Suprapubic skin (tissue), 4 donors: Measurements from ENCODE around the gene CAMK2N2. TPM values are rescaled to one million over a fixed set of nuclear protein-coding genes. Genes with fewer than 3 reads are reported as not detected.

ENCODE experiments used
- DNase-seq, 2 donors: peaks; one replicate each; pipeline ENCODE4 v3.0.0-alpha.2; 2019; ENCODE audit warnings: low spot score in 2 of 2
- H3K27ac ChIP-seq: fragments of 200-600 bp; sonication (generic); one replicate; pipeline ENCODE4 v1.5.1; 2019
- H3K27me3 ChIP-seq: fragments of 200-600 bp; sonication (generic); one replicate; pipeline ENCODE4 v1.5.1; 2019
- H3K36me3 ChIP-seq: fragments of 200-600 bp; sonication (generic); one replicate; pipeline ENCODE4 v1.5.1; 2019
- H3K4me1 ChIP-seq: fragments of 200-600 bp; sonication (generic); one replicate; pipeline ENCODE4 v1.5.1; 2019
- H3K4me3 ChIP-seq: fragments of 200-600 bp; sonication (generic); one replicate; pipeline ENCODE4 v1.5.1; 2019; ENCODE audit warnings: mild to moderate bottlenecking
- H3K9me3 ChIP-seq: fragments of 200-600 bp; sonication (generic); one replicate; pipeline ENCODE4 v1.5.1; 2019
- CTCF ChIP-seq, 2 donors: fragments of 200-600 bp in 1 of 2; fragments of 450-650 bp in 1 of 2; sonication (generic) in 1 of 2; IDR thresholded peaks; one replicate each; pipeline ENCODE4 v1.5.1; 2016 to 2019; ENCODE audit warnings: antibody characterized with exemption in 2 of 2, mild to moderate bottlenecking in 1 of 2, moderate library complexity in 1 of 2
- EP300 ChIP-seq: sonication (generic); formaldehyde crosslinking; IDR thresholded peaks from one replicate; pipeline ENCODE4 v1.6.1; 2017; ENCODE audit warnings: antibody characterized with exemption
- POLR2A ChIP-seq, 2 donors: fragments of 450-650 bp; IDR thresholded peaks; one replicate each; pipeline ENCODE4 v1.6.1; 2017; ENCODE audit warnings: antibody characterized with exemption in 2 of 2, mild to moderate bottlenecking in 2 of 2, moderate library complexity in 2 of 2
- POLR2AphosphoS5 ChIP-seq, 3 donors: sonication (generic); formaldehyde crosslinking; IDR thresholded peaks; one replicate each; pipeline ENCODE4 v1.6.1; 2017; ENCODE audit warnings: antibody characterized with exemption in 3 of 3
- WGBS: methylation state at CpG from one replicate; pipeline ENCODE4 v1.1.5; 2018; 5-methylcytosine and 5-hydroxymethylcytosine counted together
- total RNA-seq, 4 donors: library from RNA; depleted of rRNA; stranded (reverse); fragments of >200 nt; gene quantifications; one replicate each; pipeline ENCODE4 v1.1.0, GENCODE V29; 2016

The CAMK2N2 gene
- total RNA-seq, 4 donors from 2014 or later = not detected

DNA sequence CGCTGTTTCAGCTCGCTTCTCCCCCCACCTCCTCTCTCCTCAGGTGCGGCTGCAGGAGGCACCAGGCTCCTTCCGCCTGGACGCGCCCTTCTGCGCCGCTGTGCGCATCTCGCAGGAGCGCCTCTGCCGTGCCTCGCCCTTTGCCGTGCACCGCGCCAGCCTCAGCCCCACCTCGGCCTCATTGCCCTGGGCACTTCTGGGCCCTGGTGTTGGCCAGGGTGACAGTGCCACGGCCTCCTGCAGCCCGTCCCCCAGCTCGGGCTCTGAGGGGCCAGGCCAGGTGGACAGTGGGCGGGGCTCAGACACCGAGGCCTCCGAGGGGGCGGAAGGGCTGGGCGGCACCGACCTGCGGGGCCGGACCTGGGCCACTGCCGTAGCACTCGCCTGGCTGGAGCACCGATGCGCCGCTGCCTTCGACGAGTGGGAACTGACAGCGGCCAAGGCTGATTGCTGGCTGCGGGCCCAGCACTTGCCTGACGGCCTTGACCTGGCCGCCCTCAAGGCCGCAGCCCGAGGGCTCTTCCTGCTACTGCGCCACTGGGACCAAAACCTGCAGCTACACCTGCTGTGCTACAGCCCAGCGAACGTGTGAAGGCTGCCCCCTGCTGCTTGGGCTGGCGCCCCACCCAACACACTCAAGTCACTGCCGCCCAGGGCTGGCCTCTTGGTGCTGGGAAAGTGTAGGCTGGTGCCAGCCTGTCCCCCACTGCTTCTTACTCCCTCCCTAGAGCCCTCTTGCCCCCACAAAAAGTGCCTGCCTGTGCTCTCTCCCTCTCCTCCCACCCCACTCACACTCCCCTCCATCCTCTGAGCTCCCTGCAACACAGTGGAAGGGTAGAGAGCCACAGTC is 19.7 kb downstream of the CAMK2N2 start:
- no peaks in the 10 kb centered on the region for H3K9me3 ChIP-seq
- no peak for DNase-seq
- no peaks in the 10 kb centered on the region for H3K27me3 ChIP-seq
- TF ChIP-seq EP300 = no peak
- no peak for TF ChIP-seq POLR2A (IDR thresholded peaks at IDR 0.05)
- peak in 1 of 2 donors; percentile 35 for TF ChIP-seq CTCF (IDR thresholded peaks at IDR 0.05)
- TF ChIP-seq POLR2AphosphoS5 (IDR thresholded peaks at IDR 0.05) = no peak
- H3K4me3 ChIP-seq = peak overlapping the region; percentile 22
- no peak overlapping the region for H3K27ac ChIP-seq
- WGBS = 37% methylated on average over 13 of the region's 46 CpGs
- H3K4me1 ChIP-seq = peaks cover 8% of the 10 kb centered on the region
- H3K36me3 ChIP-seq = peaks cover 38% of the 10 kb centered on the region

GRCh38 chr3:184241141-184241446 is 20.3 kb downstream of the CAMK2N2 start:
- H3K4me1 ChIP-seq = peaks cover 8% of the 10 kb centered on the region
- peaks cover 38% of the 10 kb centered on the region for H3K36me3 ChIP-seq
- WGBS = 36% methylated on average over 14 of the region's 17 CpGs
- no peak overlapping the region for H3K27ac ChIP-seq
- no peaks in the 10 kb centered on the region for H3K9me3 ChIP-seq
- no peak overlapping the region for H3K4me3 ChIP-seq
- no peaks in the 10 kb centered on the region for H3K27me3 ChIP-seq
- no peak for DNase-seq
- TF ChIP-seq EP300 (no peak), CTCF (IDR thresholded peaks at IDR 0.05) (no peak), POLR2A (IDR thresholded peaks at IDR 0.05) (no peak), POLR2AphosphoS5 (IDR thresholded peaks at IDR 0.05) (no peak)

DNA sequence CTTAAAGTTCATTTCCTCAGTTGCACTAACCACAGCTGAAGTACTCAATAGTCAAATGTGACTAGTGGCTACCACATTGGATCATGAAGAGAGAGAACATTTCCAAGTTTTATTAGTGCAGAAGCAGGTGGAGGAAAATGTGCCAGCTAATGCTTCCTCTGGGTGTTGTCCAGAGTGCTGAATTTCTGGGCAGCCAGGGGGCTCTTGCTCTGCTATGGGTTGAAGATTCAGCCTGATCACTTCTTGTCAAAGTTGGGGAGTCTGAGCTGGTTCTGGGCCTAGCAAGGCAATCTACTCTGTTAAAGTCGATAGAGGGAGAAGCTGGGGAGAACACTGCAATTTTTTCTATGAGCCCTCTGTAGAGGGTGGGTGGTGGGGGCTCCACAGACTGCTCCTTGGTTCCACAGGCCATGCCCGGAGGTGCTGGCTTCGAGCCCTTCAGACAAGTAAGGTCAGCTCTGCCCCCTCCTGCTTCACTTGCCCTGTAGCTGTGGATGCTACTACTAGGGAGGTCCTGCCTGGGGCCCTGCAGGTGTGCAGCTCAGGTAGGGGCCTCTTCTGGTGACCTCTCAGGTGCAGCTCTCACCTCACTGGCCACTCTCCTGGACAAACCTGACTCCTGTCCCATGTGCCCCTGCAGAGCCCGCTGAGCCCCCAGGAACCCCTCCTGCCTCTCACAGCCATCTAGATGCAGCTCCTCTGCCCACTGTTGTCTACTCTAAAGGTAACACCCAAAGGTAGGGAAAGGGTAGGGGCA is 20.8 kb downstream of the CAMK2N2 start:
- no peak for TF ChIP-seq POLR2A (IDR thresholded peaks at IDR 0.05)
- TF ChIP-seq POLR2AphosphoS5 (IDR thresholded peaks at IDR 0.05) = no peak
- TF ChIP-seq EP300 = no peak
- no peak for TF ChIP-seq CTCF (IDR thresholded peaks at IDR 0.05)
- no peak for DNase-seq

DNA sequence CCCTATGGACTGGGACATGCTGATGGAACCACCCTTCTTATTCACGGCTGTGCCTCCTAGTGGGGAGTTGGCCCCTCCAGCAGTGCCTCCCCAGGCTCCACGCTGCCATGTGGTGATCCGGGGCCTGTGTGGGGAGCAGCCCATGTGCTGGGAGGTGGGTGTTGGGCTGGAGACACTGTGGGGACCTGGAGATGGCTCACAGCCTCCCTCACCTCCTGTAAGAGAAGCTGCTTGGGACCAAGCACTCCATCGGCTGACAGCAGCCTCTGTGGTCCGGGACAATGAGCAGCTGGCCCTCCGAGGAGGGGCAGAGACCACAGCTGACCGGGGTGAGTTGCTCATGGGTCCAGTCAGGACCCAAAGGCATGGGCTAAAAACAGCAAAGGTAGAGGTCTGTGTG is 21.6 kb downstream of the CAMK2N2 start:
- Histone ChIP-seq H3K36me3 (peaks cover 28% of the 10 kb centered on the region), H3K4me1 (peaks cover 8% of the 10 kb centered on the region), H3K27ac (no peak overlapping the region), H3K4me3 (no peak overlapping the region), H3K27me3 (no peaks in the 10 kb centered on the region), H3K9me3 (no peaks in the 10 kb centered on the region)
- no peak for DNase-seq
- WGBS = 76% methylated on average over 4 of the region's 7 CpGs
- no peak for TF ChIP-seq POLR2A (IDR thresholded peaks at IDR 0.05)
- no peak for TF ChIP-seq POLR2AphosphoS5 (IDR thresholded peaks at IDR 0.05)
- TF ChIP-seq EP300 = no peak
- no peak for TF ChIP-seq CTCF (IDR thresholded peaks at IDR 0.05)

More for the DNA sequence above, 20.8 kb downstream of the CAMK2N2 start:
- peaks cover 36% of the 10 kb centered on the region for H3K36me3 ChIP-seq
- H3K27me3 ChIP-seq = no peaks in the 10 kb centered on the region
- no peak overlapping the region for H3K27ac ChIP-seq
- H3K9me3 ChIP-seq = no peaks in the 10 kb centered on the region
- no peak overlapping the region for H3K4me3 ChIP-seq
- WGBS = 78% methylated on average over 4 of the region's 4 CpGs
- H3K4me1 ChIP-seq = peaks cover 8% of the 10 kb centered on the region

GRCh38 chr3:184239221-184239620 is 22.1 kb downstream of the CAMK2N2 start:
- WGBS = 86% methylated on average over 1 of the region's 8 CpGs
- Histone ChIP-seq H3K4me1 (peaks cover 8% of the 10 kb centered on the region), H3K27me3 (no peaks in the 10 kb centered on the region), H3K36me3 (peaks cover 23% of the 10 kb centered on the region), H3K27ac (no peak overlapping the region), H3K9me3 (no peaks in the 10 kb centered on the region), H3K4me3 (no peak overlapping the region)
- no peak for DNase-seq
- TF ChIP-seq POLR2AphosphoS5 (IDR thresholded peaks at IDR 0.05) = no peak
- TF ChIP-seq EP300 = no peak
- no peak for TF ChIP-seq POLR2A (IDR thresholded peaks at IDR 0.05)
- TF ChIP-seq CTCF (IDR thresholded peaks at IDR 0.05) = no peak
